ENCODE measurements around the gene NCAPH2.

DNA sequence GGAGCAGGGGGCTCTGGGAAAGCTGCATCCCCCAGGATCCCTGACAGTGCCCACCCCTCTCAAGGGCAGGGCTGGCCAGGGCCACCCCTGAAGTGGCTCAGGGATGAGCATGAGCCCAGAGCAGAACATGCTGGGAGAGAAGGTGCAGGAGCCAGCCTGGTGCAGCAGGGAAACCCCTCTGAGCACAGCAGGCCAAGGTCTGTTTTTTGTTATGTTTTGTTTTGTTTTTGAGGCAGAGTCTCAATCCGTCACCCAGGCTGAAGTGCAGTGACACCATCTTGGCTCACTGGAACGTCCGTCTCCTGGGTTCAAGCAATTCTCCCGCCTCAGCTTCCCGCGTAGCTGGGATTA, 32.4 kb upstream of the NCAPH2 start:
- no peak for TF ChIP-seq CTCF (IDR thresholded peaks at IDR 0.05)
- no peak for TF ChIP-seq POLR2A (IDR thresholded peaks at IDR 0.05)
